GM21576 (cell line): ENCODE results near the gene OR10AD1.

Experiments used
- ATAC-seq: cut with Tn5 transposase; IDR thresholded peaks from one replicate; pipeline ENCODE4 v1.9.1; 2021; ENCODE audit warnings: mild to moderate bottlenecking, moderate library complexity; ENCODE audit not compliant: unreplicated experiment

OR10AD1 gene

GRCh38 chr12:48192861-48193260 is 10.2 kb downstream of the OR10AD1 start:
- ATAC-seq = no peak

GRCh38 chr12:48191096-48191495 is 12.0 kb downstream of the OR10AD1 start:
- no peak for ATAC-seq

GRCh38 chr12:48189331-48190125 is 13.6 kb downstream of the OR10AD1 start:
- ATAC-seq = no peak

GRCh38 chr12:48187916-48188695 is 15.0 kb downstream of the OR10AD1 start:
- no peak for ATAC-seq

GRCh38 chr12:48185181-48185919 is 17.7 kb downstream of the OR10AD1 start:
- ATAC-seq = no peak

GRCh38 chr12:48184549-48184922 is 18.6 kb downstream of the OR10AD1 start:
- ATAC-seq = no peak

GRCh38 chr12:48183876-48184548 is 19.1 kb downstream of the OR10AD1 start:
- no peak for ATAC-seq

GRCh38 chr12:48183091-48183875 is 19.8 kb downstream of the OR10AD1 start, which contains the start of gene CCDC184:
Gene CCDC184 (plus strand): TSS chr12:48183644. CDS start chr12:48184123, 479 bp downstream.
- peak; percentile 62 for ATAC-seq

GRCh38 chr12:48182631-48183030 is 20.5 kb downstream of the OR10AD1 start:
- no peak for ATAC-seq

GRCh38 chr12:48180857-48181495 is 22.1 kb downstream of the OR10AD1 start:
- no peak for ATAC-seq

- no peak for ATAC-seq
Measured at GRCh38 chr12:48180424-48180823, 22.7 kb downstream of the OR10AD1 start.

GRCh38 chr12:48179466-48179865 is 23.6 kb downstream of the OR10AD1 start:
- no peak for ATAC-seq

GRCh38 chr12:48177982-48178381 is 25.1 kb downstream of the OR10AD1 start:
- ATAC-seq = no peak

- no peak for ATAC-seq
Measured at GRCh38 chr12:48176417-48176751, 26.7 kb downstream of the OR10AD1 start.

GRCh38 chr12:48175613-48176416 is 27.3 kb downstream of the OR10AD1 start:
- ATAC-seq = no peak

- no peak for ATAC-seq
Measured at GRCh38 chr12:48169011-48169410, 34.1 kb downstream of the OR10AD1 start.

GRCh38 chr12:48165089-48165981 is 37.8 kb downstream of the OR10AD1 start:
- ATAC-seq = no peak

- no peak for ATAC-seq
Measured at GRCh38 chr12:48164451-48164850, 38.6 kb downstream of the OR10AD1 start.
